Liver (tissue), 10 donors: Measurements from ENCODE around the gene FAT4. TPM values are rescaled to one million over a fixed set of nuclear protein-coding genes. Genes with fewer than 3 reads are reported as not detected.

Experiments
- DNase-seq: peaks from one replicate; pipeline ENCODE4 v3.0.0-alpha.2; 2017; ENCODE audit warnings: low spot score
- H3K27ac ChIP-seq, 2 donors: one replicate each; pipeline ENCODE4 v1.7.0; 2013; ENCODE audit warnings: inconsistent platforms in 2 of 2, low read length in 2 of 2, control low read depth in 1 of 2, low read depth in 1 of 2, mild to moderate bottlenecking in 1 of 2
- H3K27me3 ChIP-seq, 4 donors: one replicate each; pipeline versions ENCODE4 v1.6.1 to v1.7.0; 2013; ENCODE audit warnings: low read length in 3 of 4, inconsistent platforms in 1 of 4, mild to moderate bottlenecking in 1 of 4, moderate library complexity in 1 of 4; ENCODE audit not compliant: control insufficient read depth in 4 of 4, insufficient read depth in 4 of 4
- H3K36me3 ChIP-seq, 4 donors: one replicate each; pipeline versions ENCODE4 v1.6.1 to v1.7.0; 2013; ENCODE audit warnings: low read length in 3 of 4, mild to moderate bottlenecking in 3 of 4, low read depth in 1 of 4, moderate library complexity in 1 of 4; ENCODE audit not compliant: control insufficient read depth in 4 of 4, insufficient read depth in 3 of 4
- H3K4me1 ChIP-seq, 4 donors: one replicate each; pipeline versions ENCODE4 v1.6.1 to v1.7.0; 2013; ENCODE audit warnings: low read length in 3 of 4, mild to moderate bottlenecking in 3 of 4, moderate library complexity in 1 of 4; ENCODE audit not compliant: control insufficient read depth in 4 of 4, insufficient read depth in 4 of 4
- H3K4me3 ChIP-seq, 3 donors: one replicate each; pipeline versions ENCODE4 v1.6.1 to v1.7.0; 2013; ENCODE audit warnings: low read length in 3 of 3, control low read depth in 1 of 3, low read depth in 1 of 3, mild to moderate bottlenecking in 1 of 3
- H3K9ac ChIP-seq, 2 donors: one replicate each; pipeline ENCODE4 v1.7.0; 2013; ENCODE audit warnings: low read length in 2 of 2, mild to moderate bottlenecking in 2 of 2, moderate library complexity in 2 of 2, control low read depth in 1 of 2, low read depth in 1 of 2
- H3K9me3 ChIP-seq, 4 donors: one replicate each; pipeline versions ENCODE4 v1.6.1 to v1.7.0; 2013; ENCODE audit warnings: low read length in 3 of 4; ENCODE audit not compliant: control insufficient read depth in 4 of 4
- FOXA1 ChIP-seq: IDR thresholded peaks from 2 replicates; pipeline ENCODE4 v1.6.1; 2016; ENCODE audit warnings: antibody characterized with exemption
- GABPA ChIP-seq, 2 donors: IDR thresholded peaks in 1 of 2; conservative IDR thresholded peaks in 1 of 2; 2 replicates each; pipeline ENCODE4 v1.6.1; 2016; ENCODE audit warnings: antibody characterized with exemption in 2 of 2, mild to moderate bottlenecking in 1 of 2, moderate library complexity in 1 of 2
- JUND ChIP-seq, 2 donors: IDR thresholded peaks; 2 replicates each; pipeline ENCODE4 v1.6.1; 2016; ENCODE audit warnings: antibody characterized with exemption in 2 of 2
- MAX ChIP-seq: IDR thresholded peaks from 2 replicates; pipeline ENCODE4 v1.6.1; 2016; ENCODE audit warnings: antibody characterized with exemption
- NR2F2 ChIP-seq: IDR thresholded peaks from 2 replicates; pipeline ENCODE4 v1.6.1; 2016; ENCODE audit warnings: antibody characterized with exemption
- RXRA ChIP-seq, 2 donors: IDR thresholded peaks; 2 replicates each; pipeline ENCODE4 v1.6.1; 2017 to 2018; ENCODE audit warnings: antibody characterized with exemption in 2 of 2, mild to moderate bottlenecking in 1 of 2
- TAF1 ChIP-seq: conservative IDR thresholded peaks from 2 replicates; pipeline ENCODE4 v1.6.1; 2016; ENCODE audit warnings: antibody characterized with exemption, mild to moderate bottlenecking
- ZBTB33 ChIP-seq: IDR thresholded peaks from 2 replicates; pipeline ENCODE4 v1.6.1; 2016; ENCODE audit warnings: antibody characterized with exemption
- WGBS: extraction: QIAGEN DNeasy Blood & Tissue Kit; methylation state at CpG from one replicate; pipeline ENCODE4 v1.1.7; 2013; 5-methylcytosine and 5-hydroxymethylcytosine counted together
- polyA plus RNA-seq, 2 donors: library from polyadenylated mRNA; stranded (reverse) in 1 of 2; unstranded in 1 of 2; fragments of 200-250 nt in 1 of 2; fragments of >200 nt in 1 of 2; fragmentation: Nextera tagmentation in 1 of 2; extraction: Ambion mirVana in 1 of 2; gene quantifications; one replicate each; pipeline versions ENCODE4 v1.2.1 to v1.2.3, GENCODE V29; 2013 to 2015
- small RNA-seq: library from RNA; depleted of rRNA; stranded (forward); fragments of <200 nt; gene quantifications from one replicate; pipeline ENCODE3, GENCODE V24; 2014
- total RNA-seq, 2 donors: library from RNA; depleted of rRNA; stranded (reverse); fragments of >200 nt; gene quantifications; one replicate each; pipeline ENCODE4 v1.2.3, GENCODE V29; 2014
- donor health status: healthy.
- donor health status: healthy.
- donor health status: healthy.
- donor health status: healthy.
- donor health status: healthy.

FAT4 gene
- total and polyA plus RNA-seq, 4 donors: 0.90 to 11.5 (median 4.1) TPM

GRCh38 chr4:125359960-125360634 is 45.3 kb downstream of the FAT4 start:
- H3K4me3 ChIP-seq: no peak overlapping the region
- DNase-seq: no peak
- H3K27ac ChIP-seq: no peak overlapping the region
- WGBS: 93% methylated on average over 8 of the region's 8 CpGs
- H3K9me3 ChIP-seq: no peaks in the 10 kb centered on the region
- no peaks in the 10 kb centered on the region for H3K4me1 ChIP-seq
- no peaks in the 10 kb centered on the region for H3K36me3 ChIP-seq
- no peak overlapping the region for H3K9ac ChIP-seq
- H3K27me3 ChIP-seq: no peaks in the 10 kb centered on the region
- TF ChIP-seq FOXA1 (no peak), GABPA (IDR thresholded peaks at IDR 0.05 in 1 of 2, conservative IDR thresholded peaks at IDR 0.05 in 1 of 2) (no peak), TAF1 (no peak)

DNA sequence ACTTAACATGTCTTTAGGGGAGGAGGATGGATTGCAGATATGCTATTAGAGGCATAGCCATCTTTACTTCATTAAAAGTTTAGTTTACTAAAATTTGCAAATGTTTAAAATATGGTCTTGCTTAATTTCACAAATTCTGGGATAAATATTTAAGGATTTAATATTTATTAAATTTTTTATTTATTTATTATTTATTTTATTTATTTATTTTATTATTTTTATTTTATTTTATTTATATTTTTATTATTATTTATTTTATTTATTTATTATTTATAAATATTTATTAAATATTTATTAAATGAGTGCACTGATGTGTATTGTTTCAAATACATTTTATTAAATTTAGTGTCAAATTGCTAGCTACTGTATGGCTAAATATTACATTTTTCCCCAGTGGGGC is 46.0 kb downstream of the FAT4 start:
- Histone ChIP-seq H3K4me3 (no peak overlapping the region), H3K27me3 (no peaks in the 10 kb centered on the region), H3K36me3 (no peaks in the 10 kb centered on the region), H3K27ac (no peak overlapping the region), H3K9me3 (no peaks in the 10 kb centered on the region), H3K9ac (no peak overlapping the region), H3K4me1 (no peaks in the 10 kb centered on the region)
- DNase-seq: no peak
- TF ChIP-seq FOXA1: no peak
- TF ChIP-seq NR2F2: no peak
- no peak for TF ChIP-seq MAX
- no peak for TF ChIP-seq ZBTB33
- no peak for TF ChIP-seq JUND (IDR thresholded peaks at IDR 0.05)
- TF ChIP-seq RXRA (IDR thresholded peaks at IDR 0.05): no peak

Small RNA genes lying within 50 kb of the gene (small RNA-seq; reads per million reads assigned to genes)
- not detected for gene RF00019
